DOHH2 (cell line): ENCODE measurements around the gene SREBF2.

ENCODE experiments used
- H3F3A ChIP-seq: fragments of 200-600 bp; sonication (generic), shearing (Covaris generic); 2 replicates; pipeline ENCODE4 v1.6.0; 2016; ENCODE audit warnings: antibody characterized with exemption, mild to moderate bottlenecking; ENCODE audit not compliant: control insufficient read depth, insufficient read depth
- H3K27ac ChIP-seq: fragments of 200-600 bp; sonication (generic); 2 replicates; pipeline ENCODE4 v1.5.1; 2014; ENCODE audit warnings: low read depth, mild to moderate bottlenecking, low read length, moderate library complexity
- H3K27me3 ChIP-seq: fragments of 200-600 bp; sonication (generic); 2 replicates; pipeline ENCODE4 v1.6.1; 2014; ENCODE audit warnings: mild to moderate bottlenecking, low read length, mixed read lengths; ENCODE audit not compliant: control insufficient read depth
- H3K36me3 ChIP-seq: fragments of 200-600 bp; sonication (generic); 2 replicates; pipeline ENCODE4 v1.6.1; 2014; ENCODE audit warnings: mild to moderate bottlenecking, low read length, moderate library complexity, mixed read lengths; ENCODE audit not compliant: control insufficient read depth
- H3K4me1 ChIP-seq: fragments of 200-600 bp; sonication (generic); 2 replicates; pipeline ENCODE4 v1.6.1; 2014; ENCODE audit warnings: mild to moderate bottlenecking, low read length, mixed read lengths; ENCODE audit not compliant: control insufficient read depth
- H3K4me2 ChIP-seq: fragments of 200-600 bp; sonication (generic); 2 replicates; pipeline ENCODE4 v1.6.0; 2014; ENCODE audit warnings: mild to moderate bottlenecking, low read length, moderate library complexity
- H3K4me3 ChIP-seq: fragments of 200-600 bp; sonication (generic); 2 replicates; pipeline ENCODE4 v1.5.1; 2014; ENCODE audit warnings: mild to moderate bottlenecking, low read length, mixed read lengths
- H3K79me2 ChIP-seq: fragments of 200-600 bp; sonication (generic); 2 replicates; pipeline ENCODE4 v1.6.1; 2014; ENCODE audit warnings: mild to moderate bottlenecking, low read length, mixed read lengths; ENCODE audit not compliant: control insufficient read depth
- H3K9me2 ChIP-seq: fragments of 200-600 bp; sonication (generic); replicated peaks from 2 replicates; pipeline ENCODE4 v1.6.1; 2014; ENCODE audit warnings: mild to moderate bottlenecking, low read length, mixed read lengths; ENCODE audit not compliant: control insufficient read depth
- H3K9me3 ChIP-seq: fragments of 200-600 bp; sonication (generic); 2 replicates; pipeline ENCODE4 v1.6.1; 2014; ENCODE audit warnings: antibody characterized with exemption, low read length, mixed read lengths; ENCODE audit not compliant: control insufficient read depth, insufficient read depth
- H4K20me1 ChIP-seq: fragments of 200-600 bp; sonication (generic); 2 replicates; pipeline ENCODE4 v1.6.0; 2014; ENCODE audit warnings: low read depth, mild to moderate bottlenecking, antibody characterized with exemption, low read length, moderate library complexity; ENCODE audit not compliant: control insufficient read depth, insufficient read depth
- EZH2phosphoT487 ChIP-seq: fragments of 200-600 bp; sonication (generic); IDR thresholded peaks from 2 replicates; pipeline ENCODE4 v1.6.1; 2017; ENCODE audit warnings: borderline replicate concordance, mild to moderate bottlenecking, antibody characterized with exemption, low read length, moderate library complexity, mixed read lengths
- TF ChIP-seq, protein P1 (sequence below): fragments of 200-600 bp; sonication (generic); IDR thresholded peaks from one replicate; pipeline ENCODE4 v1.5.1; 2014; ENCODE audit warnings: antibody characterized with exemption, mild to moderate bottlenecking, low read depth, low read length; ENCODE audit not compliant: poor library complexity, severe bottlenecking

Gene SREBF2

DNA sequence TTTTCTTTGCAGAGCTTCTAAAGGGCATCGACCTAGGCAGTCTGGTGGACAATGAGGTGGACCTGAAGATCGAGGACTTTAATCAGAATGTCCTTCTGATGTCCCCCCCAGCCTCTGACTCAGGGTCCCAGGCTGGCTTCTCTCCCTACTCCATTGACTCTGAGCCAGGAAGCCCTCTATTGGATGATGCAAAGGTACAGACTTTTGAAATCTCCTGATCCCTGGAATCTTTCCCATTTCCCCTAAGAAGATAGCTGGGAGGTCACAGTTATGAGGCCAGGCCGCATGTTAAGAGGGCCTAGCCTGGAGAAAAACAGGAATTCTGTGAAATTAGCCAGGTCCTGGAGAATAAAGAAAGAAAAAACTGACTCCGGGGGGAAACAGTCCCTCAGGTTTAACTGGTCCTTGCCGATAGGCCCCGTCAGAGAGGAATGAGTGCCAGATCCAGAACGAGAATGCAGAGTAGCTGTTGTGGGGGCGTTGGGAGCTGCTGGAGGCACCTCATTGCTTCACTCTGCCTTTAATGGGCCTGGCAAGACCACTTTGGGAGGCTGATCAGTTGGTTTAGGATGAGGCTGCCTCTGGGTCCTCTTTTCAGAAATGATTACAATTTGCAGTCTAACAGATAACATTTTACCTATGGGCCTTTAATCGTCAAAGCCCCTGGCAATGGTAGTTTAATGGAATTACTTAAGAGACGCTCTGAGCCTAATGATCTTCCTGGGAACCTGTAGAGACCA, 42.8 kb downstream of the SREBF2 start:
- Histone ChIP-seq H3K27me3 (no peaks in the 10 kb centered on the region), H3K27ac (no peak overlapping the region), H4K20me1 (no peaks in the 10 kb centered on the region), H3K4me2 (no peak overlapping the region), H3K9me3 (no peaks in the 10 kb centered on the region), H3F3A (peaks cover 11% of the 10 kb centered on the region), H3K4me1 (peaks cover 34% of the 10 kb centered on the region), H3K4me3 (no peak overlapping the region), H3K79me2 (peaks cover 39% of the 10 kb centered on the region), H3K9me2 (no peaks in the 10 kb centered on the region), H3K36me3 (peaks cover 98% of the 10 kb centered on the region)
- TF ChIP-seq, protein P1, sequence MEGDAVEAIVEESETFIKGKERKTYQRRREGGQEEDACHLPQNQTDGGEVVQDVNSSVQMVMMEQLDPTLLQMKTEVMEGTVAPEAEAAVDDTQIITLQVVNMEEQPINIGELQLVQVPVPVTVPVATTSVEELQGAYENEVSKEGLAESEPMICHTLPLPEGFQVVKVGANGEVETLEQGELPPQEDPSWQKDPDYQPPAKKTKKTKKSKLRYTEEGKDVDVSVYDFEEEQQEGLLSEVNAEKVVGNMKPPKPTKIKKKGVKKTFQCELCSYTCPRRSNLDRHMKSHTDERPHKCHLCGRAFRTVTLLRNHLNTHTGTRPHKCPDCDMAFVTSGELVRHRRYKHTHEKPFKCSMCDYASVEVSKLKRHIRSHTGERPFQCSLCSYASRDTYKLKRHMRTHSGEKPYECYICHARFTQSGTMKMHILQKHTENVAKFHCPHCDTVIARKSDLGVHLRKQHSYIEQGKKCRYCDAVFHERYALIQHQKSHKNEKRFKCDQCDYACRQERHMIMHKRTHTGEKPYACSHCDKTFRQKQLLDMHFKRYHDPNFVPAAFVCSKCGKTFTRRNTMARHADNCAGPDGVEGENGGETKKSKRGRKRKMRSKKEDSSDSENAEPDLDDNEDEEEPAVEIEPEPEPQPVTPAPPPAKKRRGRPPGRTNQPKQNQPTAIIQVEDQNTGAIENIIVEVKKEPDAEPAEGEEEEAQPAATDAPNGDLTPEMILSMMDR = no peak
- no peak for TF ChIP-seq EZH2phosphoT487

DNA sequence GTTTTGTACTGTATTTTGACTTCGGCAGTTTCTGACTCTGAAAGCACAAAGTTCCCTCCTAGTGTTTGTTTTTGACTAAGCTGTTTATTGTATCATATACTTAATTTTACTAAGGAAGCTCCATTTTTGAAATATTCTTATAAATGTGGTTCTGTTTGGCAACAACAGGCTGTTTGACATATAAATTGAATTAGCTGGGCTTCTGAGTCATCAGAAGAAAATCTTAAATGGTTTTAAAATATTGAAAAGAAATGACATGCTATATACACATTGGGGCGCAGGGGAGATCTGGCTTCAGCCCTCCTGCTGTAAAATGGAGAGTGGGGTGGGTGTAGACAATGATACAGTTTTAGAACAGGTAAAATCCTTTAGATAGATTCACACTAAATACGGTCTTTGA, 43.4 kb downstream of the SREBF2 start:
- peaks cover 40% of the 10 kb centered on the region for H3K4me1 ChIP-seq
- no peaks in the 10 kb centered on the region for H3K9me3 ChIP-seq
- H4K20me1 ChIP-seq = no peaks in the 10 kb centered on the region
- H3K27ac ChIP-seq = peak overlapping the region; percentile 18
- H3K27me3 ChIP-seq = no peaks in the 10 kb centered on the region
- H3F3A ChIP-seq = peaks cover 11% of the 10 kb centered on the region
- no peak for TF ChIP-seq EZH2phosphoT487
- TF ChIP-seq, protein P1 = no peak
- H3K4me2 ChIP-seq = no peak overlapping the region
- peaks cover 37% of the 10 kb centered on the region for H3K79me2 ChIP-seq
- peaks cover 98% of the 10 kb centered on the region for H3K36me3 ChIP-seq
- H3K9me2 ChIP-seq = no peaks in the 10 kb centered on the region
- H3K4me3 ChIP-seq = no peak overlapping the region

DNA sequence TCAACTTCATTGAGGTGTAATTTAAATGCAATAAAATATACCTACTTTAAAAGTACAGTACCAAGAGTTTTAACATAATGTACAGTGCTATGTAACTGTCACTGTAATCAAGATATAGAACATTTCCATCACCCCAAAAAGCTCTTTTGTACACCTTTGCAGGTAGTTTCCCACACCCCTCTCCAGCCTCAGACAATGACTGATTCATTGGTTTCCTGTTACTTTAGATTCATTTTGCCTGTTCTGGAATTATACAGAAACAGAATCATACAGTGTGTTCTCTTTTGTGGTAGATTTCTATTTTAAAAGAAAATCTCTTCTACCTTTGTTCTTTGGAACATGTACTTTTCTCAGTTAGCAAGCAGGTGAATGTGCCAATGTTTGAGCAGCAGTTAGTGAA, 43.8 kb downstream of the SREBF2 start:
- peak overlapping the region; percentile 18 for H3K27ac ChIP-seq
- no peaks in the 10 kb centered on the region for H3K9me2 ChIP-seq
- peaks cover 11% of the 10 kb centered on the region for H3F3A ChIP-seq
- TF ChIP-seq EZH2phosphoT487 = no peak
- TF ChIP-seq, protein P1 = no peak
- no peak overlapping the region for H3K4me2 ChIP-seq
- no peak overlapping the region for H3K4me3 ChIP-seq
- H3K4me1 ChIP-seq = peaks cover 44% of the 10 kb centered on the region
- peaks cover 98% of the 10 kb centered on the region for H3K36me3 ChIP-seq
- H3K79me2 ChIP-seq = peaks cover 39% of the 10 kb centered on the region
- H3K9me3 ChIP-seq = no peaks in the 10 kb centered on the region
- H4K20me1 ChIP-seq = no peaks in the 10 kb centered on the region
- no peaks in the 10 kb centered on the region for H3K27me3 ChIP-seq
